Vagina (tissue), 2 donors: ENCODE results near the gene AMPD3. TPM values are rescaled to one million over a fixed set of nuclear protein-coding genes. Genes with fewer than 3 reads are reported as not detected.

Experiments
- DNase-seq, 2 donors: peaks; one replicate each; pipeline ENCODE4 v3.0.0-alpha.2; 2017; ENCODE audit errors: extremely low spot score in 2 of 2
- H3K27ac ChIP-seq: fragments of 200-600 bp; sonication (generic); one replicate; pipeline ENCODE4 v1.5.1; 2019
- H3K27me3 ChIP-seq: fragments of 200-600 bp; sonication (generic); one replicate; pipeline ENCODE4 v1.5.1; 2019
- H3K36me3 ChIP-seq, 2 donors: fragments of 200-600 bp; sonication (generic); one replicate each; pipeline ENCODE4 v1.5.1; 2017 to 2019
- H3K4me1 ChIP-seq: fragments of 200-600 bp; sonication (generic); one replicate; pipeline ENCODE4 v1.5.1; 2019
- H3K4me3 ChIP-seq, 2 donors: fragments of 200-600 bp; sonication (generic); 1 replicate in 1 of 2; 2 replicates in 1 of 2; pipeline ENCODE4 v1.5.1; 2016 to 2019
- H3K9me3 ChIP-seq: fragments of 200-600 bp; sonication (generic); one replicate; pipeline ENCODE4 v1.5.1; 2019
- POLR2A ChIP-seq, 2 donors: fragments of 450-650 bp; IDR thresholded peaks; one replicate each; pipeline ENCODE4 v1.6.1; 2017; ENCODE audit warnings: antibody characterized with exemption in 2 of 2, mild to moderate bottlenecking in 2 of 2, moderate library complexity in 2 of 2
- POLR2AphosphoS5 ChIP-seq, 2 donors: sonication (generic); formaldehyde crosslinking; IDR thresholded peaks; one replicate each; pipeline ENCODE4 v1.9.0; 2017; ENCODE audit warnings: antibody characterized with exemption in 2 of 2, mild to moderate bottlenecking in 2 of 2, low read depth in 1 of 2; ENCODE audit not compliant: insufficient read depth in 1 of 2
- intact Hi-C: fragments of 100-400 bp; cut with DNase I; formaldehyde crosslinking; loops from one replicate; pipeline ENCODE4 v1.15.1; 2023
- total RNA-seq: library from RNA; depleted of rRNA; stranded (reverse); fragments of >200 nt; gene quantifications from one replicate; pipeline ENCODE4 v1.2.3, GENCODE V29; 2016
- TF ChIP-seq, protein P1 (sequence below), 3 experiments: fragments of 450-650 bp in 2 of 3; fragments of 200-600 bp in 1 of 3; sonication (generic) in 1 of 3; IDR thresholded peaks; one replicate each; pipeline ENCODE4 v1.5.1; 2017 to 2019; ENCODE audit warnings: antibody characterized with exemption in 3 of 3, mild to moderate bottlenecking in 2 of 3, moderate library complexity in 2 of 3

AMPD3 gene
- total RNA-seq, 1 donor from 2014 or later = 20.1 TPM

DNA sequence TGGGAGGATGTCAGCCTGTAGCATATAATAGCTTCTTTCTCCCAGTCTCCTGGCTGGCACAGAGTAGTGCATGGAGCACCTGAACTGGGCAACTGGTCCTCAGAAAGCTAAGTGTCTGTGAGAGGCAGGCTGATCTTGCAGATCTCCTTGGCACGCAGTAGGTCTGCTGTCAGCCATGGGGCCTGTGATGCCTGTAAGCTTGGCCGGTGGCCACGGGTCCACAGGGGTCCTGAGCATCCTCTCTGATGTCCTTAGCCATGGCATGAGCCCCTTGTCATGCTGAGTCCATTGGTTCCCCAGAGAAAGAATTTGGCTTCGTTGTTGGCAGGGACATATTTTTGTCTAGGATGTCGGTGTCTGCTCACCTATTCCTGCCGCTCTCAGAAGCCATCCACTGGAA lies 25.0 kb downstream of the AMPD3 start:
- H3K27me3 ChIP-seq = no peaks in the 10 kb centered on the region
- H3K9me3 ChIP-seq = no peaks in the 10 kb centered on the region
- H3K4me3 ChIP-seq = no peak overlapping the region
- no peak overlapping the region for H3K27ac ChIP-seq
- no peak for DNase-seq
- H3K36me3 ChIP-seq = no peaks in the 10 kb centered on the region
- TF ChIP-seq POLR2A (IDR thresholded peaks at IDR 0.05) = no peak
- no peak for TF ChIP-seq POLR2AphosphoS5 (IDR thresholded peaks at IDR 0.05; ENCODE audit: insufficient read depth in 1 of 2, low read depth in 1 of 2)
- TF ChIP-seq, protein P1, sequence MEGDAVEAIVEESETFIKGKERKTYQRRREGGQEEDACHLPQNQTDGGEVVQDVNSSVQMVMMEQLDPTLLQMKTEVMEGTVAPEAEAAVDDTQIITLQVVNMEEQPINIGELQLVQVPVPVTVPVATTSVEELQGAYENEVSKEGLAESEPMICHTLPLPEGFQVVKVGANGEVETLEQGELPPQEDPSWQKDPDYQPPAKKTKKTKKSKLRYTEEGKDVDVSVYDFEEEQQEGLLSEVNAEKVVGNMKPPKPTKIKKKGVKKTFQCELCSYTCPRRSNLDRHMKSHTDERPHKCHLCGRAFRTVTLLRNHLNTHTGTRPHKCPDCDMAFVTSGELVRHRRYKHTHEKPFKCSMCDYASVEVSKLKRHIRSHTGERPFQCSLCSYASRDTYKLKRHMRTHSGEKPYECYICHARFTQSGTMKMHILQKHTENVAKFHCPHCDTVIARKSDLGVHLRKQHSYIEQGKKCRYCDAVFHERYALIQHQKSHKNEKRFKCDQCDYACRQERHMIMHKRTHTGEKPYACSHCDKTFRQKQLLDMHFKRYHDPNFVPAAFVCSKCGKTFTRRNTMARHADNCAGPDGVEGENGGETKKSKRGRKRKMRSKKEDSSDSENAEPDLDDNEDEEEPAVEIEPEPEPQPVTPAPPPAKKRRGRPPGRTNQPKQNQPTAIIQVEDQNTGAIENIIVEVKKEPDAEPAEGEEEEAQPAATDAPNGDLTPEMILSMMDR (IDR thresholded peaks at IDR 0.05) = no peak
- H3K4me1 ChIP-seq = no peaks in the 10 kb centered on the region
- intact Hi-C loops = no loop called here

DNA sequence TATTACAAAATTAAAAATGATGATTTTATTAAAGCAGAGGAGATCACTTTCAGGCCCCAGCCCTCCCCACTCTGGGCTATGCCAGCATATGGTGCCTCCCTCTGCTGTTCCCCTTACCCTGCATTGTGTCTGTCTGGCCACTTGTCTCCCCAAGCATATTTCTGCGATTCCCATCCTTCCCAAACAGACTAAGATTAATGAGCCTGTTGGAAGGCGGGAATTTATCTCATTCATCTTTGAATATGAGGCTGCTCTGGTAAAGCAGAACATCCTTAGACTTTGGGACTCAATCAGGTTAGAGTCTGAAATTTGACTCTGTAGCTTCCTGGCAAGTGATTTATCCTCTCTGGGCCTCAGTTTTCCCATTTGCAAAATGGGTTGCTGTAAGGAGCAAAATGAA lies 25.7 kb downstream of the AMPD3 start:
- no peaks in the 10 kb centered on the region for H3K27me3 ChIP-seq
- TF ChIP-seq, protein P1 (IDR thresholded peaks at IDR 0.05) = no peak
- TF ChIP-seq POLR2AphosphoS5 (IDR thresholded peaks at IDR 0.05; ENCODE audit: insufficient read depth in 1 of 2, low read depth in 1 of 2) (no peak), POLR2A (IDR thresholded peaks at IDR 0.05) (no peak)

DNA sequence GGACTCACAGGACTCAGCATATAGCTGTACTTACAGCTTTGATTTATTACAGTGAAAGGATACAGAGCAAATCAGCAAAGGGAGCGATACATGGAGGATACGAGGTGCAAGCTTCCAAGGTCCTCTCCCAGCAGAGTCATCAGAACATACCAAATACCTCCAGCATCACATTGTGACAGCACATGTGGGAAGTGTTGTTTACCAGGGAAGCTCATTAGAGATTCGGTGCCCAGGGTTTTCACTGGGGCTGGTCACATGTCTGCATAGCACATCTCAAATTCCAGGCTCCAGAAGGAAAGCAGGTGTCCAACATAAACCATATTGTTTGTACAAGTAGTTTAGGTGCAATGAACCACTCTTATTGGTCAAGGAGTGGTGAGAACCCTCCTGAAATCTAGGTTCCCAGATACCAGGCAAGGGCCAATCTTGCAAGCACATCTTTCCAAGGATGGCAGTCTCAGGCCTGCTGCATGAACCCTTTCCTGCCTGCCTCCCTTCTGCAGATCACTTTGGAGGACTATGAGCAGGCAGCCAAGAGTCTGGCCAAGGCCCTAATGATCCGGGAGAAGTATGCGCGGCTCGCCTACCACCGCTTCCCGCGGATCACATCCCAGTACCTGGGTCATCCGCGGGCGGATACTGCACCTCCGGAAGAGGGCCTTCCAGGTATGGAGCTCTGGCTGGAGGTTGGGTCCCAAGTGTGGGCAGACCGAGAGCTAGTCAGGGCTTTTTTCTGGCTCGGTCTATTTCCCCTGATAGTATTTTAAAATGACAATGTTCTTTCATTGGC lies 26.7 kb downstream of the AMPD3 start:
- no peaks in the 10 kb centered on the region for H3K27me3 ChIP-seq
- peak in 1 of 2 donors; percentile 79 for DNase-seq
- intact Hi-C loops = no loop called here

More for the DNA sequence above, 25.7 kb downstream of the AMPD3 start:
- Histone ChIP-seq H3K4me3 (no peak overlapping the region), H3K9me3 (no peaks in the 10 kb centered on the region), H3K4me1 (no peaks in the 10 kb centered on the region), H3K27ac (no peak overlapping the region), H3K36me3 (no peaks in the 10 kb centered on the region)
- no peak for DNase-seq
- intact Hi-C loops = no loop called here

DNA sequence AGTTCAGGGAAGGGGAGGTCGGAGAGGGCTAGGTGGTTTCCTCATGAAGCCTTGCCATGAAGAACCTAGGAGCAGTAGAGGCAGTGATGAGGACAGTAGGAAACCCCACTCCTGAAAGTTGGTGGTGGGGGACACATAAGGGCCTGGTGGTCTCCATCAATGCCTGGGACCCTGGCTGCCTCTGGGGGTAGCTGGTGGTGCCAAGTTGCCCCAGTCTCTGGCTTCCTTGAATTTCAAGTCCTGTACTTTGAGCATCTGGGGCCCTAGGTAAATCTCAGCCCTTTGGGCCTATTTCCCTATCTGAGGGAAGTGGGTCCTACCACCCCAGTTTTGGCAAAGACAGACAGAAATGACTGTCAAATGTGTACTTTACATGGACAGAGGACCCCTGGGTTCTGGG lies 28.1 kb downstream of the AMPD3 start:
- intact Hi-C loops = no loop called here
- H3K4me1 ChIP-seq = no peaks in the 10 kb centered on the region
- DNase-seq = peak in 1 of 2 donors; percentile 72

More for the DNA sequence above, 26.7 kb downstream of the AMPD3 start:
- no peaks in the 10 kb centered on the region for H3K36me3 ChIP-seq
- no peak overlapping the region for H3K27ac ChIP-seq
- TF ChIP-seq, protein P1 (IDR thresholded peaks at IDR 0.05) = no peak
- TF ChIP-seq POLR2A (IDR thresholded peaks at IDR 0.05) (no peak), POLR2AphosphoS5 (IDR thresholded peaks at IDR 0.05; ENCODE audit: insufficient read depth in 1 of 2, low read depth in 1 of 2) (no peak)
- H3K4me1 ChIP-seq = no peaks in the 10 kb centered on the region
- no peak overlapping the region for H3K4me3 ChIP-seq
- H3K9me3 ChIP-seq = no peaks in the 10 kb centered on the region

More for the DNA sequence above, 28.1 kb downstream of the AMPD3 start:
- no peak overlapping the region for H3K27ac ChIP-seq
- H3K9me3 ChIP-seq = no peaks in the 10 kb centered on the region
- TF ChIP-seq POLR2A (IDR thresholded peaks at IDR 0.05) = no peak
- TF ChIP-seq POLR2AphosphoS5 (IDR thresholded peaks at IDR 0.05; ENCODE audit: insufficient read depth in 1 of 2, low read depth in 1 of 2) = no peak
- TF ChIP-seq, protein P1 (IDR thresholded peaks at IDR 0.05) = no peak
- no peaks in the 10 kb centered on the region for H3K27me3 ChIP-seq
- no peak overlapping the region for H3K4me3 ChIP-seq
- H3K36me3 ChIP-seq = no peaks in the 10 kb centered on the region
